Measurements from ENCODE around the gene HAUS8.

The HAUS8 gene

DNA sequence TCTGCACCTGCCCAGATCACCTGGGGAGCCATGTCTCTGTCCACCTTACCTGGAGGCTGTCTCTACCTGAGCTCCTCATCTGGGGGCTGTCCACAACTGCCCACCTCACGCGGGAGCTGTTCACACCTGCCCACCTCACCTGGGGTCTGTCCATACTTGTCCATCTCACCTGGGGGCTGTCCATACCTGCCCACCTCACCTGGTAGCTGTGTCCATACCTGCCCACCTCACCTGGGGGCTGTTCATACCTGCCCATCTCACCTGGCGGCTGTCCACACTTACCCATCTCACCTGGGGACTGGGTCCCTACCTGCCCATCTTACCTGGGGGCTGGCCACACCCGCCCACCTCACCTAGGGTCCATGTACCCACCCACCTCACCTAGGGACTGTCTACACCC, 38.6 kb downstream of the HAUS8 start:
- no peaks in the 10 kb centered on the region for H3K27me3 ChIP-seq (ENCODE audit: control insufficient read depth, insufficient read depth, low read length)
- H2AFZ ChIP-seq, result no peak overlapping the region
- H3K27ac ChIP-seq, result no peak overlapping the region
- H3K9me3 ChIP-seq (ENCODE audit: control insufficient read depth, low read length), result no peaks in the 10 kb centered on the region
- H3K4me1 ChIP-seq, result peaks cover under 1% of the 10 kb centered on the region
- H3K4me2 ChIP-seq (ENCODE audit: low read length), result no peak overlapping the region
- no peaks in the 10 kb centered on the region for H3K36me3 ChIP-seq (ENCODE audit: control insufficient read depth, insufficient read depth, low read length)
- H3K79me2 ChIP-seq, result no peaks in the 10 kb centered on the region
- no peak overlapping the region for H3K4me3 ChIP-seq (ENCODE audit: low read depth, low read length)
- H3K9ac ChIP-seq, result no peak overlapping the region
- TF ChIP-seq CTCF (IDR thresholded peaks at IDR 0.05), result no peak

- no peaks in the 10 kb centered on the region for H3K36me3 ChIP-seq (ENCODE audit: control insufficient read depth, insufficient read depth, low read length)
- H2AFZ ChIP-seq, result no peak overlapping the region
- no peaks in the 10 kb centered on the region for H3K9me3 ChIP-seq (ENCODE audit: control insufficient read depth, low read length)
- no peaks in the 10 kb centered on the region for H3K27me3 ChIP-seq (ENCODE audit: control insufficient read depth, insufficient read depth, low read length)
- no peak overlapping the region for H3K4me3 ChIP-seq (ENCODE audit: low read depth, low read length)
- H3K79me2 ChIP-seq, result no peaks in the 10 kb centered on the region
- TF ChIP-seq CTCF (IDR thresholded peaks at IDR 0.05), result no peak
- H3K4me1 ChIP-seq, result no peaks in the 10 kb centered on the region
- no peak overlapping the region for H3K9ac ChIP-seq
- H3K27ac ChIP-seq, result no peak overlapping the region
- no peak overlapping the region for H3K4me2 ChIP-seq (ENCODE audit: low read length)
Measured at GRCh38 chr19:17035842-17036424, 39.3 kb downstream of the HAUS8 start.

- Histone ChIP-seq H3K9me3 (ENCODE audit: control insufficient read depth, low read length) (no peaks in the 10 kb centered on the region), H3K27me3 (ENCODE audit: control insufficient read depth, insufficient read depth, low read length) (no peaks in the 10 kb centered on the region), H3K27ac (no peak overlapping the region), H3K9ac (no peak overlapping the region), H3K79me2 (no peaks in the 10 kb centered on the region), H3K36me3 (ENCODE audit: control insufficient read depth, insufficient read depth, low read length) (no peaks in the 10 kb centered on the region), H3K4me2 (ENCODE audit: low read length) (no peak overlapping the region), H3K4me3 (ENCODE audit: low read depth, low read length) (no peak overlapping the region), H2AFZ (no peak overlapping the region), H3K4me1 (no peaks in the 10 kb centered on the region)
- TF ChIP-seq CTCF (IDR thresholded peaks at IDR 0.05), result no peak
Measured at GRCh38 chr19:17031741-17032140, 43.5 kb downstream of the HAUS8 start.

DNA sequence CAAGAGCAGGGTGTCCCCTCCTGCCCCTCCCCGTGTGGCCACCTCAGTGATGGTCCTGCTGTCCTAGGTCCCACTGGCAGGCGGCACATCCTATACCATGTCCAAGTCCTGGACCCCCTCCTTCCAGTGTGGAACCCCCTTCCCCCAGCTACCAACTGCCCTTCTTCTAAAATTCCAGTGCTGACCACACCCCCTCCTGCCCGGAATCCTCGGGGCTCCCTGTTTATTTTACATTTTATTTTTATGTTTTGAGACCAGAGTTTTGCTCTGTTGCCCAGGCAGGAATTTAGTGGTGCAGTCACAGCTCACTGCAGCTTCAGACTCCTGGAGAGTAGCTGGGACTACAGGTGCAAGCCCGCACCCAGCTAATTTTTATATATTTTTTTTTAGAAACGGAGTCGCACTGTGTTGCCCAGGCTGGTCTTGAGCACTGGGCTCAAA, 47.7 kb downstream of the HAUS8 start:
- TF ChIP-seq CTCF (IDR thresholded peaks at IDR 0.05), result no peak
- H3K4me2 ChIP-seq (ENCODE audit: low read length), result no peak overlapping the region
- no peaks in the 10 kb centered on the region for H3K4me1 ChIP-seq
- no peak overlapping the region for H2AFZ ChIP-seq
- H3K79me2 ChIP-seq, result no peaks in the 10 kb centered on the region
- H3K27ac ChIP-seq, result no peak overlapping the region
- no peaks in the 10 kb centered on the region for H3K9me3 ChIP-seq (ENCODE audit: control insufficient read depth, low read length)
- no peak overlapping the region for H3K4me3 ChIP-seq (ENCODE audit: low read depth, low read length)
- no peak overlapping the region for H3K9ac ChIP-seq
- no peaks in the 10 kb centered on the region for H3K27me3 ChIP-seq (ENCODE audit: control insufficient read depth, insufficient read depth, low read length)
- H3K36me3 ChIP-seq (ENCODE audit: control insufficient read depth, insufficient read depth, low read length), result no peaks in the 10 kb centered on the region
